ENCODE measurements around the gene EPAS1.

Gene EPAS1

DNA sequence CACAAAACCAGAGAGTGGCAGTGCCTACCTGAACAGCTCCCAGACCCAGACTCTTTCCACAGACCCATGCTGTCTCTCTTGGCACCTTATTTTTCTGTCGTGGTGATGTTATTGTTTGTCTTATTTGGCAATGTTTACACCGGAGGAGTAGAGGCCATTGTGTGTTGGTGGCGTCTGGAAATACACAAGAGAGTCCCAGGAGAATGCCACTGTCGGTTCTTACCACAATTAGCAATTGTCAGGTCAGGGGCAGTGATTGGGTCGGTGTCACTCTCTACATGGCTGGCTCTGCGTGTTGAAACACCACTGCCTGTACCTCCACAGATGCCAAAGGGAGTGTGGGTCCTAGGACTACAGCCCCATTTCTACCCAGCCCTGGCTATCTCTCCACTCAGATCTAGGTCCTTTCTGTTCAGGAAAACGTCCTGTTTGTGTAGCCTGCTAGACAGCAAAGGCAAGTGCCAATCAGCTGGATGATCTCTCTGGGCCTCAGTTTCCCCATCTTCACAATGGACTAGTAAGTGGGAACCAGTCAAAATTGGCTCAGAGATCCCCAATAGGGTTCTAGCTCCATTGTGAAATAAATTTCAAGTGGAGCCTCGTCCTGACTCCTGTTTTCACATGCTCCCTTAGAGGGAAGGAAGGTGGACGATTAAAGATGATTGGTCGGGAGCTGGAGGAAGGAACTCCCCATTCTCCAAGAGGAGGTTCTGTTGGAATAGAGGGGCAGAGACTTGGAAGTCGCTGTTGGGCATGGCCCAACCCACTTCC is 17.0 kb downstream of the EPAS1 start:
- no peak overlapping the region for H3K9ac ChIP-seq (ENCODE audit: low read length)
- no peak for DNase-seq (ENCODE audit: low read depth)
- no peaks in the 10 kb centered on the region for H3K36me3 ChIP-seq (ENCODE audit: control insufficient read depth, insufficient read depth, low read length, severe bottlenecking)
- H3K4me1 ChIP-seq (ENCODE audit: control insufficient read depth, insufficient read depth, low read length) = peaks cover 57% of the 10 kb centered on the region
- no peak overlapping the region for H3K4me3 ChIP-seq (ENCODE audit: low read length)
- H3K27me3 ChIP-seq (replicated peaks; ENCODE audit: control insufficient read depth, insufficient read depth, low read length) = no peaks in the 10 kb centered on the region
- H3K9me3 ChIP-seq (ENCODE audit: control insufficient read depth, low read length) = no peaks in the 10 kb centered on the region

DNA sequence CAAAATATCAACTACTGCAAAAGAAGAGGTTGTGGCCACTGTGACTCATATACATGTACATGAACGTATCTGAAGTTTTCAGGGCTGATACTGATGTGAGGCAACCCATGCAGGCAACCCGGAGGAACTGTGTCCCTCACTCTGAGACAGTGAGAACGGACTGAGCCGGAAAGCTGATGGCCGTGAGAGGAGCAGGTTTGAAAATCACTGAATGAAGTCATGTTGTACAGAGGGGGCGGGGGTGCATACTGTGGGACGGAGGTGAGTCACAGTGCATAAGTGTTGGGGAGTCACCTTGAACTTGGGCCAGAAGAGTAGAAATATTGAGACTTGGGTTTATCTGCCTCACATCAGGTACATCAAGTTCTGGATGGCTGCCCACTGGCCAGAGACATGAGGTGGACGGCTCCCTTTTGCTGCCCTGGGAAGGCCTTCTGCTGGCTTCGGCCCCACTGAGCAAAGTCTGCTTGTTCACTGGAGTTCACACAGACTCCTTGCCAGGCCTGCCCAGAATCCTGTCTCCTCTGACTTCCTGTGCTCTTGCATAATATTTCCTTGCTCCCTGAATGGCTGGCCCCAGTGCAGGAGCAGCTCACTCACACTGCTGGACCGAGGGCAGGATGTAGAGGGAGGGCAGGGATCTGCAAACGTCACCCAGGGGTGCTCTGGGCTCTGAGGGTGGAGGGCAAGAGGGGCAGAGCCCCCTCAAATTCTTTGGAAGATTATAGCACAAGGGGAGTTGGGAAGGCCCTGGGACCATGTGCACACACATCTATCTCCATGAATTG is 18.1 kb downstream of the EPAS1 start:
- Histone ChIP-seq H3K4me1 (ENCODE audit: control insufficient read depth, insufficient read depth, low read length) (peaks cover 58% of the 10 kb centered on the region), H3K9me3 (ENCODE audit: control insufficient read depth, low read length) (no peaks in the 10 kb centered on the region), H3K27me3 (replicated peaks; ENCODE audit: control insufficient read depth, insufficient read depth, low read length) (no peaks in the 10 kb centered on the region), H3K36me3 (ENCODE audit: control insufficient read depth, insufficient read depth, low read length, severe bottlenecking) (no peaks in the 10 kb centered on the region), H3K4me3 (ENCODE audit: low read length) (peak overlapping the region; percentile 49), H3K9ac (ENCODE audit: low read length) (peak overlapping the region; percentile 59)
- peak; percentile 91 for DNase-seq (ENCODE audit: low read depth)

DNA sequence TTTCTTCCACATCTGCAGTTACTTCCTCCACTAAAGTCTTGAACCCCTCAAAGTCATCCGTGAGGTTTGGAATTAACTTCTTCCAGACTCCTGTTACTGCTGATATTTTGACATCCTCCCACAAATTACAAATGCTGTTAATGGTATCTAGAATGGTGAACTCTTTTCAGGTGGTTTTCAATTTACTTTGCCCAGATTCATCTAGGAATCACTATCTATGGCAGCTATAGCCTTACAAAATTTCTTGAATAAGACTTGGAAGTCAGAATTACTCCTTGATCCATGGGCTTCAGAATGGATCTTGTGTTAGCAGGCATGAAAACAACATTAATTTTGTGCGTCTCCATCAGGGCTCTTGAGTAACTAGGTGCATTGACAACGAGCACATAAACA is 19.9 kb downstream of the EPAS1 start:
- no peaks in the 10 kb centered on the region for H3K27me3 ChIP-seq (replicated peaks; ENCODE audit: control insufficient read depth, insufficient read depth, low read length)
- no peaks in the 10 kb centered on the region for H3K36me3 ChIP-seq (ENCODE audit: control insufficient read depth, insufficient read depth, low read length, severe bottlenecking)
- no peak overlapping the region for H3K4me3 ChIP-seq (ENCODE audit: low read length)
- H3K9me3 ChIP-seq (ENCODE audit: control insufficient read depth, low read length) = no peaks in the 10 kb centered on the region
- DNase-seq (ENCODE audit: low read depth) = no peak
- no peak overlapping the region for H3K9ac ChIP-seq (ENCODE audit: low read length)
- H3K4me1 ChIP-seq (ENCODE audit: control insufficient read depth, insufficient read depth, low read length) = peaks cover 52% of the 10 kb centered on the region

DNA sequence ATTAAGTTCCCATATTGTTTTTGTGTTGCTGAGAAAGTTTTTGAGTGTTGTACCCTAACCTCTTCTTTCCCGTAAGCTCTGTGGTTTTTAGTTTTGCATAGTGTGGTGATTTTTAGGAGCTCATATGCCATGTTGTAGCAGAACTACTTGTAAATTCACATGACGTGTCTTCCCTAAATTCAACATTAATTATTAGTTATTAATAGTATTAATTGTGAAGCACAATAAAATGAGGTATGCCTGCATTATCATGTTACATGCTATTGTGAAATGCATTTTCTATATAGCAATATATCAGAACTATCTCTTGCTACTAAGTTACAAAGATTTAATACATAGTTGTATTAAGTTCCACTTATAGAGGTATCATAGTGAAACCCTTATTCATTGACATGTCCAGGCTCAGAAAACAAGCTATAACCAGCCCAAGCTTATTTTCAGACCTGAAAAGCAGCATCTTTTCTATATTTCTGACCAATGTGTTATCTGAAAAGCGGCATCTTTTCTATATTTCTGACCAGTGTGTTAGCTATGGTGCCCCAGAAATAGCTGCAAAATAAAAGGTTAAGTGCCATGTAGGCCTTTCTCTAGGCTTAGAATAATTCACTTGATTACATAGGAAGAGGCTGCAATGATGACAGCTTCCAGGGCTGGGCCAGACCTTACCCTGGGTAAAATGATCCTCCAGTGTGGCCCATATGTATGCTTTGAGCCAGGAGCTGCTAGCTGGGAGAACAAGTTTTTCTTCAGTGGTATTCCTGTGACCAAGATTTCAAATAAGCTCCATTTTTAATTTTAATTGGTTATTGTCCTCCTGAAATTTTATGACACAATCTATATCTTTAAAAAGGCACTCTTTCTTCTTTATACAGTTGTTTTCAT is 21.6 kb downstream of the EPAS1 start:
- H3K27me3 ChIP-seq (replicated peaks; ENCODE audit: control insufficient read depth, insufficient read depth, low read length) = no peaks in the 10 kb centered on the region
- H3K9me3 ChIP-seq (ENCODE audit: control insufficient read depth, low read length) = no peaks in the 10 kb centered on the region
- no peak overlapping the region for H3K9ac ChIP-seq (ENCODE audit: low read length)
- no peak overlapping the region for H3K4me3 ChIP-seq (ENCODE audit: low read length)
- peaks cover 50% of the 10 kb centered on the region for H3K4me1 ChIP-seq (ENCODE audit: control insufficient read depth, insufficient read depth, low read length)
- DNase-seq (ENCODE audit: low read depth) = no peak
- no peaks in the 10 kb centered on the region for H3K36me3 ChIP-seq (ENCODE audit: control insufficient read depth, insufficient read depth, low read length, severe bottlenecking)

DNA sequence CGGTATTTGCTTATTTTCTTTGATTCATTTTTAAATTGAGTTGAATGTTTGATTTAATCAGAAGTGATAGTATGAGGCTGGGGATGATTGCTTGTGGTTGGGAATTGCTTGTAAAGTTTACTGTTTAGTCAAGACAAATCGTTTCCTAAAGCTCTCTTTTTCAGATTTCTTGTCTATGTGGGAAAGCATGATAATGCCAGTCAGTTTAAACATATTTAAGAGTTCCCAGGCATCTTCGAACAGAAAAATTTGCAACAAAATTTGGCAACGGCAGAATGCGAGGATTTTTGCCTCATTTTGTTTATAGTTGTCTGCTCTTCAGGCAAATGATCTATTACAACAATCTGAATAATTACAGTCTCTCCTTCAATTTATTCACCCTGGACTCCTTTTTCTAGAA is 22.5 kb downstream of the EPAS1 start:
- Histone ChIP-seq H3K27me3 (replicated peaks; ENCODE audit: control insufficient read depth, insufficient read depth, low read length) (no peaks in the 10 kb centered on the region), H3K9me3 (ENCODE audit: control insufficient read depth, low read length) (no peaks in the 10 kb centered on the region), H3K9ac (ENCODE audit: low read length) (peak overlapping the region; percentile 56), H3K4me3 (ENCODE audit: low read length) (peak overlapping the region; percentile 61), H3K36me3 (ENCODE audit: control insufficient read depth, insufficient read depth, low read length, severe bottlenecking) (no peaks in the 10 kb centered on the region), H3K4me1 (ENCODE audit: control insufficient read depth, insufficient read depth, low read length) (peaks cover 44% of the 10 kb centered on the region)
- no peak for DNase-seq (ENCODE audit: low read depth)

DNA sequence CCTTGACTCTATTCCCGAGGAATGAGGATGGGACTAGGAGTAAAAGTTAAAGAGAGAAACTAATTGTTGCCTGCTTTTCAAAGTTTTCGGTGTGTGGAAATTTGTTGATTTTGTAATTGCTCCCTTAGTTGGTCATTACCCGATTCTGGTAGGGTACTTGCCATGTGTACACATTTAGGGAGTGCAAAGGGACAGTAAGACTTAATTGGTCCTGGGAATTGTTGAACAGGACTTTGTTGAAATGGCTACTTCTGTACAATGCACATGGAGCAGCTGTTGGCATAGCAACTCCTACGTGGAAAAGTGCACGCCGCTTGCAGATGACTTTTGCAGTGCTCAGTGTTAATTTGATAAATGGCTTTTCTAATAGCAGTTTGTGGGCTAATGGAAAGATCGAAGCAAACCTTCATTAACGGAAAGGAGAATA is 22.9 kb downstream of the EPAS1 start:
- Histone ChIP-seq H3K27me3 (replicated peaks; ENCODE audit: control insufficient read depth, insufficient read depth, low read length) (no peaks in the 10 kb centered on the region), H3K9me3 (ENCODE audit: control insufficient read depth, low read length) (no peaks in the 10 kb centered on the region), H3K9ac (ENCODE audit: low read length) (peak overlapping the region; percentile 56), H3K36me3 (ENCODE audit: control insufficient read depth, insufficient read depth, low read length, severe bottlenecking) (no peaks in the 10 kb centered on the region), H3K4me3 (ENCODE audit: low read length) (peak overlapping the region; percentile 61), H3K4me1 (ENCODE audit: control insufficient read depth, insufficient read depth, low read length) (peaks cover 40% of the 10 kb centered on the region)
- no peak for DNase-seq (ENCODE audit: low read depth)

DNA sequence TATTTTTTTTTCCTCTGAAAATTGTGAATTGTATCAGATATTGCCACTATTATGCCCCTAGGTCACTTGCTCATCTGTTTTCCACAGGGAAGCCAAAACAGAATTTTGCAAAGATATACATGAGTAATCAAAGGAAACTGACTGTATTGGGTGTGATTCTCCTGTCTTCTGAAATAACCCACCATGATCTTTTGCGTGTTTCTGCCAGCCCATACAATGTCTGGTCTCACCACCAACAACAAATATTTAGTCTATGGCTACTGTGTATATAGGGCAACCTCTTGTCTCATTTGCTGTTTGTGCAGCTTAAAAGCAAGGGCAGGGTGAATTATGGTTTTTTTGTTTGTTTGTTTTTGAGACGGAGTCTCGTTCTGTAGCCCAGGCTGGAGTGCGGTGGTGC is 26.5 kb downstream of the EPAS1 start:
- Histone ChIP-seq H3K9ac (ENCODE audit: low read length) (no peak overlapping the region), H3K36me3 (ENCODE audit: control insufficient read depth, insufficient read depth, low read length, severe bottlenecking) (no peaks in the 10 kb centered on the region), H3K4me3 (ENCODE audit: low read length) (no peak overlapping the region), H3K27me3 (replicated peaks; ENCODE audit: control insufficient read depth, insufficient read depth, low read length) (no peaks in the 10 kb centered on the region), H3K4me1 (ENCODE audit: control insufficient read depth, insufficient read depth, low read length) (peaks cover 46% of the 10 kb centered on the region), H3K9me3 (ENCODE audit: control insufficient read depth, low read length) (no peaks in the 10 kb centered on the region)
- DNase-seq (ENCODE audit: low read depth) = no peak

DNA sequence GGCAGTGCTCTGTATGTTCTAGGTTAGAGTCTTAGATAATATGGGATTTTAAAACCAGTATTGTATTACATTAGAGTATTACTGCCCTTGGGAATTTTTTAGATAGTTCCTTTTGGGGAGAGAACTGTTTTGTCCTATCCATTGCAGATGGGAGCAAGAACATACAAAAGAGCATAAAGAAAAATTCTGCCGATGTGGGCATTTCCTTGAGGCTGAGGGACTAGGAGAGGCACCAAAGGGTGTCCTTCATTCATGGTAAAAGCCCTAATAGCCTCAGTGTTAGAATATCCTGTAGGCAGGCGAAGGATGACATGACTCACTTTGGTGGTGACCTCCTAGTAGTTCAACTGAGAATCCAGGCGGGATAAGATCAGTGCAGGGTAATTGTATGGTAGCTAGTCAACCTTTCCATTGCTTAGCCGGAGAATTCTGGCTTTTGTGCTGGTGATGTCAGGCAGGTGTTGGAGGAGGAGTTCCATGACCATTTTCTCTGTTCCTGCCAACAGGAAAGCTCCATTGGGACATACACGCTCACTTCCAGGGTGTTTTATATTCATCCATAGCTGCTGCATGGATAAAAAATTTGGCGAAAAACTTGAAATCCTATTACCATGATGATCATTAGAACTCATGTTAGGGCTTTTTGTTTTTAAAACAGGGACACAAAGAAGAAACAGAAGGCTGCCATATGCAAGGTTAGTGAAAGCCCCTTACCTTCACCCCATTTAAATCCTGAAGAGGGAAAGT is 28.1 kb downstream of the EPAS1 start:
- H3K36me3 ChIP-seq (ENCODE audit: control insufficient read depth, insufficient read depth, low read length, severe bottlenecking) = no peaks in the 10 kb centered on the region
- H3K9me3 ChIP-seq (ENCODE audit: control insufficient read depth, low read length) = no peaks in the 10 kb centered on the region
- no peak overlapping the region for H3K4me3 ChIP-seq (ENCODE audit: low read length)
- H3K27me3 ChIP-seq (replicated peaks; ENCODE audit: control insufficient read depth, insufficient read depth, low read length) = no peaks in the 10 kb centered on the region
- no peak overlapping the region for H3K9ac ChIP-seq (ENCODE audit: low read length)
- DNase-seq (ENCODE audit: low read depth) = no peak
- peaks cover 44% of the 10 kb centered on the region for H3K4me1 ChIP-seq (ENCODE audit: control insufficient read depth, insufficient read depth, low read length)

DNA sequence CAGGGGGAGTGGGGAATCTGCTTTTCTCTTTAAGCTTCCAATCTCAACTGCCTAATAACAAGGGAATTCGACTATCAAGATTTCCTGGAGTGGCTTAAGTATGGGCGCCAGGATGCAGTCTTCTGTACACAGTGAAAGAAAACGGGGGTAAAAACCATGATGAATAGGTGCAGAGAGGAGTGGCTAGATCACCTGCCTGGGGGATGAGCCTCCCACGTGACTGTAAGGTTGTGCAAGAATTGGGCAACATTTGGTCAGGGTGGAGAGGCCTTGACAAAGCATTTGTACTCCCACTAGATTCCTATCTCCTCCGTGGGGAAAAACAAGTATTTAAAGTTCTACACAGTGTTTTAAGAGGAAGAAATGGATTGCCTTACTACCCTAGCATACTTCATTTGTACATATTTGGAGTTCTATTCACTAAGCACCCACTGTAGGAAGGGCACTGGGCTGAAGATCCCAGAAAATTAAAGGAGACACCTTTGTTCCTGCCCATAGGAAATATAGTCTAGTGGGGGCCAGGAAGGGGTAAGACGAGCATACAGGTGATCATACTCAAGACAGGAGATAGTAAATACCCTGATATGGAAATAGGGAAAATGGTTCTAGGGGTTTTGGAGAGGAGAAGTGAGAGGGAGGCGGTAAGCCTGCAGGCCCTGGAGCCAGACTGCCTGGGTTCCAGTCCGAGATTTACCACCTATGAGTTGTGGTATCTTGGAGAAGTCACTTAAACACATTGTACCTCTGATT is 29.2 kb downstream of the EPAS1 start:
- no peaks in the 10 kb centered on the region for H3K9me3 ChIP-seq (ENCODE audit: control insufficient read depth, low read length)
- H3K9ac ChIP-seq (ENCODE audit: low read length) = no peak overlapping the region
- peak; percentile 68 for DNase-seq (ENCODE audit: low read depth)
- peak overlapping the region; percentile 45 for H3K4me3 ChIP-seq (ENCODE audit: low read length)
- no peaks in the 10 kb centered on the region for H3K27me3 ChIP-seq (replicated peaks; ENCODE audit: control insufficient read depth, insufficient read depth, low read length)
- H3K36me3 ChIP-seq (ENCODE audit: control insufficient read depth, insufficient read depth, low read length, severe bottlenecking) = no peaks in the 10 kb centered on the region
- peaks cover 49% of the 10 kb centered on the region for H3K4me1 ChIP-seq (ENCODE audit: control insufficient read depth, insufficient read depth, low read length)

DNA sequence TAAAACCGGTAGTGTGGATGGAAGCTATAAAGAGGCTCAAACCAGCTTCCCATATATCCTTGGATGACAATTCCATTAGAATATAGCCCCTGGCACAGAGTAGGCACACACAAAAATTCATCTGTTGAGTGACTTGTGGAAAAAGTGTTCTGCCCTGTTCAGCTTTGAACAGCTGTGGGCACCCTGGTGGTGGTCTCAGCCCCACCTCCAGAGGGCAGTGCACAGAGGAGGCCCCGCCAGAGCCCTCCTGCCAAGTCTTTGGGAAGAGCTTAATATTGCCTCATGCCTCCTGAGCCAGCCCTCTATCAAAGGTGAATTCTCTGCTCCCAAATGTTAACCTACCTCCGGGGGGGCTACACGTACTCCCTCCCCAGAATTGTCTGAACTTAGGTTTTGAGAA is 30.4 kb downstream of the EPAS1 start:
- Histone ChIP-seq H3K36me3 (ENCODE audit: control insufficient read depth, insufficient read depth, low read length, severe bottlenecking) (no peaks in the 10 kb centered on the region), H3K9ac (ENCODE audit: low read length) (no peak overlapping the region), H3K4me1 (ENCODE audit: control insufficient read depth, insufficient read depth, low read length) (peaks cover 61% of the 10 kb centered on the region), H3K4me3 (ENCODE audit: low read length) (no peak overlapping the region), H3K27me3 (replicated peaks; ENCODE audit: control insufficient read depth, insufficient read depth, low read length) (no peaks in the 10 kb centered on the region), H3K9me3 (ENCODE audit: control insufficient read depth, low read length) (no peaks in the 10 kb centered on the region)
- DNase-seq (ENCODE audit: low read depth) = no peak
